Cerebellar cortex (tissue), 1 donor: ENCODE measurements around the gene LINGO1.
A peak's percentile ranks its signal among the peaks of the same experiment; 100 is the strongest.

Experiments used
- DNase-seq: peaks from one replicate; pipeline ENCODE4 v3.0.0-alpha.2; 2015; ENCODE audit warnings: low spot score

The LINGO1 gene

DNA sequence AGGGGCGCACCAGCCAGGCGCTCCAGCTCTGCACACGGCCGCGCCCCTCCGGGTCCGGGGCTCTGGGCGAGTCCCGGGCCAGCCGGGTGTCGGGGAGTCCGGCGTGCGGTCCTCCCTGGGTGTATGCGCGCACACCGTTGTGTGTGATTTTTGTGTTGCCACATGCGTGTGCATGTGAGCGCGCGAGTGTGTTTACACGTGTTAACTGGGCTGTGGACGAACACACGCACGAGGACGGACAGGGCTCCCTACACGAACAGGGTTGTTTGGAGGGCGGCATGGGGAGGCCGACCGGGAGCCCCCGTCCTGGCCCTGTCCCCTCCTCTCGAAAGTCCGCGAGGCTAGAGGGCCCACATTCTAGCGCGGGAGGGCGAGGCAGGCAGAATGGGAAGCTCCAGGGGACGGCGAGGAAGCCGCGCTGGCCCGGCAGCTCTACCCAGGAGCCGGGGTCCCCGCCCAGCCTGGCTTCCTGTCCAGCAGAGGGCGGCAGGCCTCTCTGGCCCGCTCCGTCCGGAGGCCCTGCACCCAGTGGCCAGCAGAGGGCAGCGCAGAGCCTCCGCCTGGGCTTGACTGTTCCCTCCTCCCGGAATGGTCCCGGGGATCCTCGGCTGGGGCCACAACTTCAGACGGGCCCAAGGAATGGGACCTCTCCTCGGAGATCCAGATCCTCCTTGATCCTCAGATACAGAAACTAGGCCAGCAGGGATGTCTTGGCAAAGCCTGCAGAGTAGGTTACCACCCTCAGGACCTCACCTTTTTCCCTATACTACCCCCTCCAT lies 611 bp upstream of the LINGO1 start:
- DNase-seq: peak; percentile 86

DNA sequence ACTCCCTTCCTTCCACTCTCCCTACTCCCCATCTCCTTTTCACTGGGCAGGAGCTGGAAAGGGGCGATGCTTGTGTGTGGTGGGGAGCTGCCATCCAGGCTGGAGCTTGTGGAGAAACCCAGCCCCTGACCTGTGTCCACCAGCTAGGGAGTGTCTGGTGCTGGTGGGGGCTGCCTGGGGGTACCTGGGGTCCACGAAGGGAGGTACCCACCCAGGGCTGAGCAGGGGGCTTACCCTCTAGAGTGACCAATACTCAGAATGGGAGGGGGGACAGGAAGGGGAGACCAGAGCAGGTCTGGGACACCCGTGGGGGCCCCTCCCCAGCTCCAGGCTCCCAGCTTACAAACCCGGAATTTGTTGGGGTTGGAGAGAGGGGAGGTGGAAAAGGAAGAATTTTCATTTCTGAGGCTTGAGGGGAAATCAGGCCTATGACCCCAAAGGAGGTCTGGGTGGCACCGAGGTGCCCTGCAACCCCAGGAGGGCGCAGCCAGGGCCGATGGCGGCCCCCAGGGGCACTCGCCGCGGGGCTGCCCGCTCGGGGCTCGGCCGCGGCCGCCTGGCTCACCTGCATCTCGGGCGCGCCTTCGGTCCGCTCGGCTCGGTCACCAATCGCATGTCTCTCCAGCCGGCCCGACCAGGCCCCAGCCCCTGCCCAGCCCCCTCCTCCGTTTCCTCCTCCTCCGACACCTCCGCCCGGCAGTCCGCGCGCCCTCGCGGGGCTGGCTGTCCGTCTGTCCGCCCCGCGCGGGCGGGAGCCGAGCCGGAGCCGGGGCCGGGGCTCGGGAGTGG lies 773 bp downstream of the LINGO1 start:
- no peak for DNase-seq

DNA sequence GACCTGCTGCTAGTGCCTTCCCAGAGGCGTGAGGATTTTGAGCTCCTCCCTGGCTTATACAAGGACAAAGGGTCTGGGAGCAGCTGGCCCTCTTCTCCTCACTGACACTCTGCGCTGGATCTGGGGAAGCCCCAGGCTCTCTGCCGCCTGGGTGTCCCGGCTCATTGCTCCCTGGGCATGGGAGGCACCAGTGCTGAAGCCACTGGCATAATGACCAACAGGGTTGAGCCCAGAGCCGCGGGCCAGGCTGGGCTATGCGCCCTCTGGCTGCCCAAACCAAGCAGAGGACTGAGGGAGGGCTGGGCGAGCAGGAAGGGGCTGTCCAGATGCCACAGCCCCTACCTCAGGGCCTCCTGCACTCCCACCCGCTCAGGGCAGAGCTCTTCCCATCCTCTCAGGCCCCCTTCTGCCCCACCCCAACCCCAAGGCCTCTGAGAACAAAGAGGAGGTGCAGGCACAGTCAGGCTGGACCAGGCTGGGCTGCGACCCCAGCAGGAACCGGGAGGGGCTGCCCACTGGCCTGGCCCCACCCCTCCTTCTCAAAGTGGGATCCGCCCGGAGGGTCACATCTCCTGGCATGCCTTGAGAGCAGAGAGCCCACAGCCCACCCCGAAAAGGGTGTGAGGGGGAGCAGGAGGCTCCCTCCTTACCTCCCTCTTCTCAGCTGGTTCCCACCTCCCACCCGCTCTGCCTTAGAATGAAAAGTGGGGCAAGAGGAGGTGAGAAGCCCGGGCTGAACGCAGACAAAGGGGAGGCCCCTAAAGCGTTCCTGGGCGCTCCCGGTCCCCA lies 1.6 kb downstream of the LINGO1 start:
- peak; percentile 74 for DNase-seq

DNA sequence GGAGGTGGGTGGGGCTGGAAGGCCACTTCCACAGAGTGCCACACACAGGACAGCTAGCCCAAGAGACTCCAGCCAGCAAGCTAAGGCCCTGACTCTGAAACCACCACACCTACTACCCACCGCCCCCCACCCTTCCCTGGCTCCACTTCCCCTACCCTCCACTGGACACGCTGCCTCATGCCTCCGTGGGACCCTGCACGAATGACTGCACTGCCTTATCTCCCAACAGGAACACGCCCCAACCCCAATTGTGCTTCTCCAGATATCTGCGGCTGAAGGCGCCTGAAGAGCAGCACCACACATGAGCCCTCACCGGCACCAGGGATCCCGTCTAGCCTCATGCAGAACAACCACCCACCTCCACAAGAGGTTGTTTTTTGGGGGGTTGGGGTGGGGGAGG lies 2.7 kb downstream of the LINGO1 start:
- DNase-seq: no peak

GRCh38 chr15:77629070-77630030 lies 3.4 kb downstream of the LINGO1 start:
- DNase-seq: no peak

DNA sequence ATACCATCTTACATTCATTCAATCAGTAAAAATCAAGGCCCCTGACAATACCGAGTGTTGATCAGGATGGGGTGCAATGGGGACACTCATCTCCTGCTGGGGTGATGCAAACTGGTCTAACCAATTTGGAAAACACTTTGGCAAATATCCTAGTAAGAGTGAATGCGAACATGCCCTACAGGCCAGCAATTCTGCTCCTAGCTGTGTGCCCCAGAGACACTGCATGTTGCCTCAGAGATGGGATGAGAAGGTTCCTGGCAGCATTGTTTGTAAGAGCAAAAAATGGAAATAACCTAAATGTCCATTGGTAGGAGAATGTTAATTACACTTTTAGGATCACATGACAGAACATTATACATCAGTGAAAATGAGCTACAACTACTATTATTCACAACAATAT lies 4.7 kb downstream of the LINGO1 start:
- no peak for DNase-seq

- no peak for DNase-seq
Measured at GRCh38 chr15:77627581-77627980, 5.1 kb downstream of the LINGO1 start.

DNA sequence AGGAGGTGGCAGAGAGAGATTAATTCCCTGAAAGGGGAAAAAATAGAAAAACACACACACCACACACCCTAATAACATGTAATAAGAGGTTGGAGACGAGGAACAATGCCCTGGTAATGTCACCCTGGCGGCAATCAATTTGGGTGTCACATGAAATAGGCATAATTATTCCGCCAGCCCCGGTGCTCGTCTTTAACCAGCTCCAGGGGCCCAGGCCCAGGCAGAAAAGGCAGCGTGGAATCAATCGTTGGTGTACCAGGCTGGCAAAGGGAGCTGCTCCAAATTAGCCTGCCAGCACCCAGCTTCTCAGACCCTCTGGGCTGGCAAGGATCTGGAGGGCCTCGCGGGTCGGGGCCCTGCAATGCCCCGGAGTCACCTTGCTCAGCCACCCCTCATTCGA lies 5.6 kb downstream of the LINGO1 start:
- no peak for DNase-seq

- no peak for DNase-seq
Measured at GRCh38 chr15:77626002-77626401, 6.7 kb downstream of the LINGO1 start.

- no peak for DNase-seq
Measured at GRCh38 chr15:77625376-77625775, 7.3 kb downstream of the LINGO1 start.

- DNase-seq: no peak
Measured at GRCh38 chr15:77624868-77625267, 7.8 kb downstream of the LINGO1 start.

DNA sequence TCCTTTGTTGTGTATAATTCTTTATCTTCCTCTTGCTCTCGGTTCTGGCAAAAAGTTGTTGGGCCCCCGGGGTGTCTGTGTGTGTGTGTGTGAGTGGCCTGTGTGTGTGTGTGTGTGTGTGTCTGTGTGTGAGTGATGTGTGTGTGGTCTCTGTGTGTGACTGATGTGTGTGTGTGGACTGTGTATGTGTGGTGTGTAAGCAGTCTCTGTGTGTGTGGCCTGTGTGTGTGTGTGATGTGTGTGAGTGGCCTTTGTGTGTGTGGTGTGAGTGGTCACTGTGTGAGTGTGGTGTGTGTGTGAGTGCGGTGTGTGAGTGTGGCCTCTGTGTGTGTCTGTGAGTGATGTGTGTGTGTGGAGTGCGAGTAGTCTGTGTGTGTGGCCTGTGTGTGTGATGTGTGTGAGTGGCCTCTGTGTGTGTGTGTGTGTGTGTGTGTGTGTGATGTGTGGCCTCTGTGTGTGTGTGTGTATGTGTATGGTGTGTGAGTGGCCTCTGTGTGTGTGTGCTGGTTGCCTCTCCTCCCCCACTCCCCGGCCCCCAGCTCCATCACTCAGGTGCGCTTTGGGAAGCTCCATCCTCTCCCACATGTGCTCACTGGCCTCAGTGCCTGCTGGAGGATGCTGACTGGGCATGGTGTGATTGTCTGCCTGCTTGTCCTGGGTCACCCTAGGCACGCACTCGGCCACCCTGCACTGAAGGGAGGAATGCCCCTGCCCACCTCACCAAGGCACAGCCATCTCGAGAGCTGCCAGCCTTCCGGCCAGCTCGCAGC lies 8.8 kb downstream of the LINGO1 start:
- DNase-seq: no peak

GRCh38 chr15:77622934-77623754 lies 9.6 kb downstream of the LINGO1 start:
- DNase-seq: no peak

- DNase-seq: no peak
Measured at GRCh38 chr15:77622209-77622933, 10.3 kb downstream of the LINGO1 start.

DNA sequence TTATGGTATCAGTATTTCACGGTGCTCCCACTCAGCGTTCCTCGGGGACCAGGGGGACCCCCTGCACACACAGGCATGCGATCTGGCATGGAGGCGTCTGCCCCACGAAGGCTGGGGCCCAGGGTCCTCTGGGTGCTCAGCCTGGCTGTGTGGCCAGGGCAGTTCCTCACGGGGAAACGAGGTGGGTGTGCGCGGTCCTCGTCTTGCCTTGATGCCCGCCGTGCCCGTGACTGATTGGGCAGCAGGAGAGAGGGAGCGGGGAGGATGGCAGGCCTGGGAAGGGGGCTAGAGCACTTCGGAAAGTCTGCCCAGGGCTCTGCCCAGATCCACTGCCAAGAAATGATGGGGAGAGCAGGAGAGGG lies 10.9 kb downstream of the LINGO1 start:
- no peak for DNase-seq

GRCh38 chr15:77620960-77621647 lies 11.6 kb downstream of the LINGO1 start:
- DNase-seq: no peak

DNA sequence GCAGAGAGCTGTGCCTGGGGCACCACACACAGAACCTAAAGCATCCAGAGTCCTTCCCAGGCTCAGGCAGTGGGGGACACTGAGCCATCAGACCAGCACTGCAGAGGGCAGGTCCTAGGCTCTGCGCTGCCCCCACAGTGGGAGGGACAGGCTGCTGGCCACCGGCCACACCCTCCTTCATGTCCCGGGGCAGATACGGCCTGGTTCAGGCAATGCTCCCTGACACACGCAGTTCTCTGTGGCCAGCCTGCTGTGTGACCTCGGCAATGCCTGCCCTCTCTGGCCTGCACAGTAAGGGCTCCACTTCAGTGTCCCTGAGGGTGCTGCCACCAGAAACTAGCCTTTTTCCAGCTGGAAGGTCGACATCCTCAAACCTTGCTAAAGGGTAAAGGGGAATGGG lies 12.4 kb downstream of the LINGO1 start:
- DNase-seq: no peak

GRCh38 chr15:77619883-77620282 lies 12.8 kb downstream of the LINGO1 start:
- DNase-seq: no peak
